HepG2 (cell line): ENCODE measurements around the gene PEX11B. TPM values are rescaled to one million over a fixed set of nuclear protein-coding genes. Genes with fewer than 3 reads are reported as not detected.

Experiments used
- ATAC-seq: fragments of 200-7000 bp; cut with Tn5 transposase; 3 replicates; pipeline ENCODE4 v1.9.1; 2020; ENCODE audit warnings: mild to moderate bottlenecking, moderate library complexity
- BruUV-seq: library from RNA; stranded (reverse); fragments of 400-500 nt; replicated peaks from 2 replicates; lab custom pipeline; 2021; lab: Mats Ljungman, UMichigan
- CTCF ChIA-PET: fragments of 300-600 bp; formaldehyde crosslinking; extraction: SDS; loops from one replicate; lab custom pipeline; 2021; ENCODE audit warnings: low total read pairs, inconsistent platforms, low intra/inter-chr PET ratio; lab: Yijun Ruan, JAX
- POLR2A ChIA-PET: fragments of 350-600 bp; sonication (Branson Sonifier 250); formaldehyde crosslinking; loops from one replicate; lab custom pipeline; 2020; ENCODE audit warnings: antibody characterized with exemption, inconsistent platforms; lab: Yijun Ruan, JAX
- DNase-seq: peaks from one replicate; pipeline ENCODE4 v3.0.0-alpha.2; 2015; ENCODE audit warnings: low spot score
- FAIRE-seq: peaks from 3 replicates; lab custom pipeline; 2011; peaks lifted over from hg19 to GRCh38; lab: Jason Lieb, UNC
- H2AFZ ChIP-seq: one replicate; pipeline ENCODE4 v1.6.1; 2011; ENCODE audit warnings: low read length, inconsistent platforms
- H3K27ac ChIP-seq: fragments of 300-600 bp; 3 replicates; pipeline ENCODE4 v1.8.0; 2011; ENCODE audit warnings: mixed run types, mild to moderate bottlenecking, mixed read lengths, low read length, inconsistent platforms; ENCODE audit not compliant: insufficient read depth; ENCODE audit errors: extremely low read length
- H3K27me3 ChIP-seq, 2 experiments: fragments of 200-600 bp in 1 of 2; 2 replicates in 1 of 2; 3 replicates in 1 of 2; pipeline versions ENCODE4 v1.6.0 to v1.8.0; 2011; ENCODE audit warnings: low read length in 2 of 2, mild to moderate bottlenecking in 2 of 2, moderate library complexity in 2 of 2, inconsistent platforms in 1 of 2; ENCODE audit not compliant: insufficient read depth in 2 of 2, control insufficient read depth in 1 of 2
- H3K36me3 ChIP-seq, 2 experiments: fragments of 200-600 bp in 1 of 2; replicated peaks in 1 of 2; 2 replicates in 1 of 2; 3 replicates in 1 of 2; pipeline versions ENCODE4 v1.5.1 to v1.8.0; 2011; ENCODE audit warnings: low read length in 2 of 2, inconsistent platforms in 1 of 2; ENCODE audit not compliant: insufficient read depth in 2 of 2, control insufficient read depth in 1 of 2
- H3K4me1 ChIP-seq: 2 replicates; pipeline ENCODE4 v1.5.1; 2012; ENCODE audit warnings: low read length, inconsistent platforms; ENCODE audit not compliant: insufficient read depth
- H3K4me2 ChIP-seq: 2 replicates; pipeline ENCODE4 v1.6.0; 2011; ENCODE audit warnings: low read depth, low read length, inconsistent platforms
- H3K4me3 ChIP-seq, 3 experiments: fragments of 200-600 bp in 1 of 3; sonication (generic), shearing (Covaris generic) in 1 of 3; replicated peaks in 1 of 3; 2 replicates each; pipeline ENCODE4 v1.5.1; 2011 to 2016; ENCODE audit warnings: low read length in 3 of 3, inconsistent platforms in 2 of 3, low read depth in 2 of 3, mild to moderate bottlenecking in 2 of 3, control low read depth in 1 of 3, mixed read lengths in 1 of 3; ENCODE audit not compliant: insufficient read depth in 1 of 3
- H3K79me2 ChIP-seq: one replicate; pipeline ENCODE4 v1.6.1; 2011; ENCODE audit warnings: low read length, inconsistent platforms; ENCODE audit not compliant: insufficient read depth
- H3K9ac ChIP-seq: 2 replicates; pipeline ENCODE4 v1.6.0; 2011; ENCODE audit warnings: mild to moderate bottlenecking, low read depth, low read length, inconsistent platforms; ENCODE audit not compliant: insufficient read depth
- H3K9me3 ChIP-seq: 2 replicates; pipeline ENCODE4 v1.5.1; 2012; ENCODE audit warnings: mild to moderate bottlenecking, low read length
- H4K20me1 ChIP-seq: 2 replicates; pipeline ENCODE4 v1.6.0; 2011; ENCODE audit warnings: inconsistent platforms, mild to moderate bottlenecking, low read length, moderate library complexity; ENCODE audit not compliant: insufficient read depth
- HCFC1 ChIP-seq: fragments of 150-350 bp; IDR thresholded peaks from 2 replicates; pipeline ENCODE4 v1.6.1; 2014; ENCODE audit warnings: low read depth, low read length
- MAFF ChIP-seq: IDR thresholded peaks from 2 replicates; pipeline ENCODE4 v1.6.1; 2011; ENCODE audit warnings: low read depth, low read length, improper control_type of control experiment
- MAFK ChIP-seq, 2 experiments: IDR thresholded peaks in 1 of 2; conservative IDR thresholded peaks in 1 of 2; 2 replicates each; pipeline ENCODE4 v1.6.1; 2011; ENCODE audit warnings: improper control_type of control experiment in 2 of 2, low read length in 2 of 2
- MEIS2 ChIP-seq: sonication (generic); formaldehyde crosslinking; IDR thresholded peaks from 2 replicates; pipeline ENCODE4 v1.9.0; 2021; ENCODE audit warnings: mild to moderate bottlenecking, missing genetic modification reagents
- REXO4 ChIP-seq: sonication (generic); formaldehyde crosslinking; IDR thresholded peaks from 2 replicates; pipeline ENCODE4 v1.8.0; 2022; ENCODE audit warnings: missing genetic modification reagents, mild to moderate bottlenecking, borderline replicate concordance
- ZNF274 ChIP-seq: sonication (generic); formaldehyde crosslinking; IDR thresholded peaks from 2 replicates; pipeline ENCODE4 v1.5.1; 2020; ENCODE audit warnings: mild to moderate bottlenecking, missing genetic modification reagents
- ZNF547 ChIP-seq: sonication (generic); formaldehyde crosslinking; IDR thresholded peaks from 2 replicates; pipeline ENCODE4 v1.5.1; 2020; ENCODE audit warnings: mild to moderate bottlenecking, missing genetic modification reagents
- ZNF598 ChIP-seq: sonication (generic); formaldehyde crosslinking; IDR thresholded peaks from 2 replicates; pipeline ENCODE4 v1.5.1; 2020; ENCODE audit warnings: mild to moderate bottlenecking, missing genetic modification reagents, borderline replicate concordance
- ZNF687 ChIP-seq: sonication (generic); formaldehyde crosslinking; IDR thresholded peaks from 2 replicates; pipeline ENCODE4 v1.5.1; 2020; ENCODE audit warnings: mild to moderate bottlenecking, missing genetic modification reagents, moderate library complexity
- WGBS: methylation state at CpG from one replicate; pipeline ENCODE4 v1.1.6; 2017; ENCODE audit warnings: low lambda C conversion rate; 5-methylcytosine and 5-hydroxymethylcytosine counted together
- in situ Hi-C: cut with HindIII; loops from 2 replicates; pipeline ENCODE4 v1.10.0; 2017; ENCODE audit warnings: low pct_unique_long_range_greater_than_20kb; ENCODE audit not compliant: extremely low pct_ligation_motif_present
- intact Hi-C: fragments of 100-400 bp; cut with micrococcal nuclease; formaldehyde crosslinking; loops from one replicate; pipeline ENCODE4 v1.10.0; 2022; ENCODE audit not compliant: unreplicated experiment
- polyA plus RNA-seq, 8 experiments: library from polyadenylated mRNA; depleted of rRNA in 3 of 8; stranded (reverse) in 7 of 8; unstranded in 1 of 8; fragments of >200 nt; fragmentation: Illumina TruSeq in 4 of 8; extraction: Trizol in 4 of 8; gene quantifications; 2 replicates each; pipeline versions ENCODE4 v1.2.1 to v1.2.3, GENCODE V29; 2011 to 2016; ENCODE audit warnings: low read depth in 4 of 8, missing spikeins in 1 of 8, mixed read lengths in 1 of 8; ENCODE audit not compliant: insufficient read depth in 1 of 8
- total RNA-seq, 5 experiments: library from RNA; depleted of rRNA; stranded (reverse); fragments of >200 nt; fragmentation: Illumina TruSeq; extraction: Trizol; gene quantifications; 2 replicates each; pipeline ENCODE4 v1.2.3, GENCODE V29; 2016; ENCODE audit warnings: low read depth in 1 of 5
- TF ChIP-seq, protein P1 (sequence below): sonication (generic); formaldehyde crosslinking; IDR thresholded peaks from 2 replicates; pipeline ENCODE4 v1.5.1; 2020; ENCODE audit warnings: mild to moderate bottlenecking, missing genetic modification reagents, moderate library complexity

Gene PEX11B
- total and polyA plus RNA-seq, 2 of the 13 experiments (the other 11 are each of a cell fraction or from before 2014, with no cell fraction given): 21.6 to 48.4 TPM

DNA sequence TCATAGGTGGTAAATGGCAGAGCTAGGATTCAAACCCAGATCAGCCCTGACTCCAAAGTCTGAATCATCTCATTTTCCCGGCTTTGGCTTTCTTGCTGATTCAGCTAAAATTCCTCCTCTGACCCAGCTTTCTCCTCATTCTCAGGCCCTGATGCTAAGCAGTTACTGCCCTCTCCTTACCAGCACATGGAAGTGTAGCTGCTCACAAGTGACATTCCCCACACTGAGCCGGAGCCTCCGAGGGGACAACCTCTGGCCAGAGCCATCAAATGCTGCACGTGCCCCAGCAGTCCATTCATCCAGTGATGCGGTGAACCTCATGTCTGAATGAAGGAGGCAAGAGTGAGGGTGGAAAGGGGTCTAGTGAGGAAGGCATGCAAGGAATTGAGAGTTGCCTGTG is 19.8 kb downstream of the PEX11B start:
- no TSS peak for BruUV-seq
- Histone ChIP-seq H3K27me3 (no peaks in the 10 kb centered on the region), H3K9ac (no peak overlapping the region), H3K4me2 (peak overlapping the region; percentile 38), H4K20me1 (no peaks in the 10 kb centered on the region), H2AFZ (no peak overlapping the region), H3K27ac (no peak overlapping the region), H3K36me3 (no peaks in the 10 kb centered on the region)
- CTCF ChIA-PET: no interaction called here
- in situ Hi-C loops: no loop called here
- no peak for DNase-seq
- POLR2A ChIA-PET: interaction anchor here (1.0 to 1.4 kb wide), 3 partner anchors 9 to 66 kb away, joined by 3 to 6 read pairs (median 4); partner anchors contain the start of genes ANKRD34A, LIX1L and POLR3GL
- TF ChIP-seq ZNF598 (CRISPR knock-in tag): 0 out of 2 replicates have a peak, but pooled peaks have one; percentile 58
- TF ChIP-seq MAFK (conservative IDR thresholded peaks at IDR 0.05 in 1 of 2, IDR thresholded peaks at IDR 0.05 in 1 of 2; ENCODE audit: low read length in 2 of 2): peak; percentile 99 to 100
- 0 out of 2 replicates have a peak, but pooled peaks have one; percentile 36 for TF ChIP-seq ZNF274 (CRISPR knock-in tag)
- TF ChIP-seq MEIS2 (CRISPR knock-in tag): no peak
- peak; percentile 56 for TF ChIP-seq ZNF687 (CRISPR knock-in tag)
- TF ChIP-seq, protein P1, sequence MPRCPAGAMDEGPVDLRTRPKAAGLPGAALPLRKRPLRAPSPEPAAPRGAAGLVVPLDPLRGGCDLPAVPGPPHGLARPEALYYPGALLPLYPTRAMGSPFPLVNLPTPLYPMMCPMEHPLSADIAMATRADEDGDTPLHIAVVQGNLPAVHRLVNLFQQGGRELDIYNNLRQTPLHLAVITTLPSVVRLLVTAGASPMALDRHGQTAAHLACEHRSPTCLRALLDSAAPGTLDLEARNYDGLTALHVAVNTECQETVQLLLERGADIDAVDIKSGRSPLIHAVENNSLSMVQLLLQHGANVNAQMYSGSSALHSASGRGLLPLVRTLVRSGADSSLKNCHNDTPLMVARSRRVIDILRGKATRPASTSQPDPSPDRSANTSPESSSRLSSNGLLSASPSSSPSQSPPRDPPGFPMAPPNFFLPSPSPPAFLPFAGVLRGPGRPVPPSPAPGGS (CRISPR knock-in tag): 0 out of 2 replicates have a peak, but pooled peaks have one; percentile 52
- 0 out of 2 replicates have a peak, but pooled peaks have one; percentile 38 for TF ChIP-seq ZNF547 (CRISPR knock-in tag)
- TF ChIP-seq REXO4 (CRISPR knock-in tag): no peak
- peak; percentile 99 for TF ChIP-seq MAFF
- no peak for TF ChIP-seq HCFC1
- TF ChIP-seq, all 625 proteins: peak for 7
- Histone ChIP-seq H3K4me3 (no peak overlapping the region), H3K9me3 (no peaks in the 10 kb centered on the region), H3K79me2 (no peaks in the 10 kb centered on the region), H3K4me1 (peaks cover 86% of the 10 kb centered on the region)
- intact Hi-C loops: no loop called here
- 51% methylated on average over 5 of the region's 5 CpGs for WGBS
- peak; percentile 21 for ATAC-seq
- FAIRE-seq: peak; percentile 59
